GM23248 (cell line): Measurements from ENCODE around the gene MFAP3L. TPM values are rescaled to one million over a fixed set of nuclear protein-coding genes. Genes with fewer than 3 reads are reported as not detected.

Experiments
- DNase-seq: peaks from one replicate; pipeline ENCODE4 v3.0.0-alpha.2; 2015
- H2AFZ ChIP-seq: fragments of 200-600 bp; sonication (generic); 2 replicates; pipeline ENCODE4 v1.6.1; 2016; ENCODE audit warnings: antibody characterized with exemption
- H3F3A ChIP-seq: fragments of 200-600 bp; sonication (generic); 2 replicates; pipeline ENCODE4 v1.6.1; 2016; ENCODE audit warnings: mild to moderate bottlenecking, antibody characterized with exemption, mixed run types; ENCODE audit not compliant: insufficient read depth
- H3K27ac ChIP-seq: fragments of 200-600 bp; sonication (generic); 2 replicates; pipeline ENCODE4 v1.5.1; 2016; ENCODE audit warnings: mild to moderate bottlenecking
- H3K27me3 ChIP-seq: fragments of 200-600 bp; sonication (generic); replicated peaks from 2 replicates; pipeline ENCODE4 v1.6.1; 2016; ENCODE audit warnings: mild to moderate bottlenecking; ENCODE audit not compliant: insufficient read depth
- H3K36me3 ChIP-seq: fragments of 200-600 bp; sonication (generic); 2 replicates; pipeline ENCODE4 v1.6.1; 2016; ENCODE audit warnings: low read depth, mild to moderate bottlenecking
- H3K4me1 ChIP-seq: fragments of 200-600 bp; sonication (generic); 2 replicates; pipeline ENCODE4 v1.6.1; 2016; ENCODE audit warnings: mild to moderate bottlenecking; ENCODE audit not compliant: insufficient read depth
- H3K4me2 ChIP-seq: fragments of 200-600 bp; sonication (generic); one replicate; pipeline ENCODE4 v1.6.1; 2016; ENCODE audit warnings: mild to moderate bottlenecking; ENCODE audit not compliant: unreplicated experiment
- H3K4me3 ChIP-seq: fragments of 200-600 bp; sonication (generic); 2 replicates; pipeline ENCODE4 v1.5.1; 2016; ENCODE audit warnings: mild to moderate bottlenecking
- H3K79me2 ChIP-seq: fragments of 200-600 bp; sonication (generic); 2 replicates; pipeline ENCODE4 v1.6.1; 2016; ENCODE audit warnings: mild to moderate bottlenecking; ENCODE audit not compliant: insufficient read depth
- H3K9ac ChIP-seq: fragments of 200-600 bp; sonication (generic); 2 replicates; pipeline ENCODE4 v1.6.1; 2016; ENCODE audit warnings: mild to moderate bottlenecking
- H3K9me2 ChIP-seq: fragments of 200-600 bp; sonication (generic); 2 replicates; pipeline ENCODE4 v1.6.1; 2016; ENCODE audit warnings: mixed run types, mild to moderate bottlenecking, moderate library complexity; ENCODE audit not compliant: insufficient read depth
- H3K9me3 ChIP-seq: fragments of 200-600 bp; sonication (generic); one replicate; pipeline ENCODE4 v1.6.1; 2017; ENCODE audit warnings: low read depth
- H4K20me1 ChIP-seq: fragments of 200-600 bp; sonication (generic); 2 replicates; pipeline ENCODE4 v1.6.0; 2016; ENCODE audit not compliant: insufficient read depth
- EZH2 ChIP-seq: fragments of 200-600 bp; sonication (generic); IDR thresholded peaks from 2 replicates; pipeline ENCODE4 v1.6.1; 2018; ENCODE audit warnings: antibody characterized with exemption, mild to moderate bottlenecking; ENCODE audit not compliant: insufficient read depth, poor library complexity, severe bottlenecking
- EZH2phosphoT487 ChIP-seq: fragments of 200-600 bp; sonication (generic); IDR thresholded peaks from 2 replicates; pipeline ENCODE4 v1.6.1; 2018; ENCODE audit warnings: antibody characterized with exemption, moderate library complexity, mild to moderate bottlenecking, low read depth; ENCODE audit not compliant: insufficient read depth
- WGBS, 2 experiments: methylation state at CpG; one replicate each; pipeline ENCODE4 v1.1.6; 2015 to 2017; ENCODE audit warnings: low lambda C conversion rate in 2 of 2, low coverage in 1 of 2; ENCODE audit errors: missing lambda C conversion rate in 2 of 2; 5-methylcytosine and 5-hydroxymethylcytosine counted together
- in situ Hi-C: fragments of 300-500 bp; cut with MboI; formaldehyde crosslinking; loops from 2 replicates; pipeline ENCODE4 v1.15.0; 2020
- polyA plus RNA-seq: library from polyadenylated mRNA; unstranded; fragments of >200 nt; fragmentation: Nextera tagmentation; extraction: Ambion mirVana; gene quantifications from 2 replicates; pipeline ENCODE4 v1.2.1, GENCODE V29; 2016
- total RNA-seq: library from RNA; depleted of rRNA; stranded (reverse); fragments of >200 nt; shearing (Covaris generic); gene quantifications from 2 replicates; pipeline ENCODE4 v1.2.3, GENCODE V29; 2014

Gene MFAP3L
- total and polyA plus RNA-seq, 2 experiments from 2014 or later: 6.4 to 20.8 TPM

DNA sequence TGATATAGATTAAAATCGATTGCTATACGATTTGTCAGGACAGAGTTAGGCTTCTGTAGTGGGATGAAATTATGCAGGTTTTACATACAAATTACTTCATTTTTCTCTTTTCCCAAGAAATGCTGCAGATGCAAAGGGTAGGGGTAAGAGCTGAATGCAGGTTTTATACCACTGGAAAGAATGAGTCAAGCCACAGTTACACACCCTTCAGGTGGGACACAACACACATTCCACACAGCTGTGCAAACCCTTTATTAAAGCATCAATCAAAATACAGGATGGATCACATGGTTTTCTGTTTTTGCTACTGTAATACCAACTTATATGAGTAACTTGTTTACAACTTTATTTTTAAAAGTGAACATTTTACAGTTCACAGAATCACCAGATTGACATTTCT is 39.8 kb downstream of the MFAP3L start:
- H4K20me1 ChIP-seq: no peaks in the 10 kb centered on the region
- no peaks in the 10 kb centered on the region for H3K27me3 ChIP-seq
- no peak overlapping the region for H3K9ac ChIP-seq
- H3K79me2 ChIP-seq: no peaks in the 10 kb centered on the region
- no peak overlapping the region for H3K4me3 ChIP-seq
- no peak overlapping the region for H2AFZ ChIP-seq
- 73 to 81% methylated on average over 2 of the region's 2 CpGs for WGBS, 2 experiments
- no peaks in the 10 kb centered on the region for H3K36me3 ChIP-seq
- H3K27ac ChIP-seq: no peak overlapping the region
- peaks cover 8% of the 10 kb centered on the region; the same call in 1 of the 2 replicates for H3K4me1 ChIP-seq
- H3F3A ChIP-seq: no peaks in the 10 kb centered on the region
- no peaks in the 10 kb centered on the region for H3K9me2 ChIP-seq
- H3K4me2 ChIP-seq: no peak overlapping the region
- no peak for DNase-seq
- TF ChIP-seq EZH2 (no peak), EZH2phosphoT487 (no peak)
- in situ Hi-C loops: no loop called here
- H3K9me3 ChIP-seq: no peaks in the 10 kb centered on the region

DNA sequence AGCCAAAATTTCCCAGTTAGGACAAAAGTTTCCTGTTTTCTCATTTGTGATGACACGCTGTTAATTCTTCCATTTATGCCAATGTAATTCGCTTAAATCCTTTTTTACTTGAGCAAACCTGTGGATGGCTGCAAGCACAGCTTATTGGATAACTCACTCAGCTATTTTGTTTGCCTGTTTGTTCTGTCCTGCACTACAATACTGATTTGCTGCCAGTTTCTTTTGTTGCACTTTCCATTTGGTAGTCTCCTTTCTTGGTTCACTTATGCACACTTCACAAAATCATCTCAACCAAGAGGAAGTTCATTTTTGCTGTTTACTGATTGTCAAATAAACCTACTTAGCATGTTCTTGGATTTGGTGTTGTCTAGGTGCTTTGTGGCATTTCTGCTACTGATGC is 40.3 kb downstream of the MFAP3L start:
- no peak for TF ChIP-seq EZH2
- TF ChIP-seq EZH2phosphoT487: no peak
- in situ Hi-C loops: no loop called here
- no peak overlapping the region for H3K27ac ChIP-seq

DNA sequence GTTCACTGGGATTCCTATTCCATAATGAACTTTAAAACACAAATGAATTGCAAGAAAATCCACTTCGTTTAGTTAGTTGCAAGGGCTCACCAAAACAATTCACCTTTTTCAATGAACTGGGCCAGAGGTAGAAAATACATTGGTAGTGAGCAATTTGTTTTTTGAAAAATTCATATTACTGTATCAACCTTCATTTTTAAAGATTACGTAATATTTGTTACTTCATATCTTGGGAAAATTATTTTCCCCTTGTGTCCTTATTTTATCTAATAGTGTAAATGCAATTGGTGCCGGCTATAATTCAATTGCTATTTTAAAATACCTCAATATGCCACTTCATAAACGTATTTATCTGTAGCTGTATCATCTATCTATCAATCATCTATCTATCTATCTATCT is 41.5 kb downstream of the MFAP3L start:
- Histone ChIP-seq H3K9ac (no peak overlapping the region), H3K79me2 (no peaks in the 10 kb centered on the region), H3K4me1 (peaks cover 8% of the 10 kb centered on the region; the same call in 1 of the 2 replicates), H3F3A (no peaks in the 10 kb centered on the region), H3K4me2 (no peak overlapping the region), H3K9me3 (no peaks in the 10 kb centered on the region), H2AFZ (no peak overlapping the region), H3K4me3 (no peak overlapping the region), H3K9me2 (no peaks in the 10 kb centered on the region), H3K27ac (no peak overlapping the region), H3K27me3 (no peaks in the 10 kb centered on the region), H3K36me3 (no peaks in the 10 kb centered on the region), H4K20me1 (no peaks in the 10 kb centered on the region)
- 43% methylated on average over 4 of the region's 4 CpGs for WGBS, 2 experiments
- in situ Hi-C loops: no loop called here
- no peak for DNase-seq
- TF ChIP-seq EZH2phosphoT487: no peak
- no peak for TF ChIP-seq EZH2

More for the DNA sequence above, 40.3 kb downstream of the MFAP3L start:
- H3K4me3 ChIP-seq: no peak overlapping the region
- H3F3A ChIP-seq: no peaks in the 10 kb centered on the region
- no peaks in the 10 kb centered on the region for H3K9me3 ChIP-seq
- peaks cover 8% of the 10 kb centered on the region; the same call in 1 of the 2 replicates for H3K4me1 ChIP-seq
- no peaks in the 10 kb centered on the region for H3K27me3 ChIP-seq
- H4K20me1 ChIP-seq: no peaks in the 10 kb centered on the region
- H3K36me3 ChIP-seq: no peaks in the 10 kb centered on the region
- WGBS, 2 experiments: 44 to 61% methylated on average over 2 of the region's 2 CpGs
- DNase-seq: no peak
- no peak overlapping the region for H3K4me2 ChIP-seq
- H2AFZ ChIP-seq: no peak overlapping the region
- no peaks in the 10 kb centered on the region for H3K79me2 ChIP-seq
- H3K9me2 ChIP-seq: no peaks in the 10 kb centered on the region
- no peak overlapping the region for H3K9ac ChIP-seq

DNA sequence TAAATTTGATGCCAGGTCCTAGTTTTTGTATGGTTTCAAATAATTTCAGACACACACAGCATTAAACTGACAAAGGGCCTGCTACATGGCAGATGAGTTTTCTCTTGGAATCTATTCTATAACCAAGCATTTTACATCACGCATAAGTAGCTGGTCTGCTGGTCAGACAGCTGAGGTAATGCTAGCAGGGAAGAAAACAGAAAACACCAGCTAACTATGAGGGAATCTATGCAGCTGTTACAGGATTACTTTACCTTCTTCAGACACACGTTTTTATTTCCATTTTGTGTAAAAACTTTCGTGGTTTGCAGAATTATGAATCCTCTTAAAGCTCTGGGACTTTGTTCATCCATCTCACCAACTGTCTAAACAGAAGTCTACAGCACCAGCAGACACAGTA is 42.0 kb downstream of the MFAP3L start:
- Histone ChIP-seq H3K9me3 (no peaks in the 10 kb centered on the region), H3F3A (no peaks in the 10 kb centered on the region), H3K4me1 (peaks cover 8% of the 10 kb centered on the region; the same call in 1 of the 2 replicates), H3K27ac (no peak overlapping the region), H3K4me3 (no peak overlapping the region), H3K27me3 (no peaks in the 10 kb centered on the region), H4K20me1 (no peaks in the 10 kb centered on the region), H3K36me3 (no peaks in the 10 kb centered on the region), H2AFZ (no peak overlapping the region), H3K9me2 (no peaks in the 10 kb centered on the region), H3K79me2 (no peaks in the 10 kb centered on the region), H3K4me2 (no peak overlapping the region), H3K9ac (no peak overlapping the region)
- in situ Hi-C loops: no loop called here
- TF ChIP-seq EZH2phosphoT487 (no peak), EZH2 (no peak)
- DNase-seq: no peak
- WGBS, 2 experiments: 21 to 26% methylated on average over 3 of the region's 3 CpGs

DNA sequence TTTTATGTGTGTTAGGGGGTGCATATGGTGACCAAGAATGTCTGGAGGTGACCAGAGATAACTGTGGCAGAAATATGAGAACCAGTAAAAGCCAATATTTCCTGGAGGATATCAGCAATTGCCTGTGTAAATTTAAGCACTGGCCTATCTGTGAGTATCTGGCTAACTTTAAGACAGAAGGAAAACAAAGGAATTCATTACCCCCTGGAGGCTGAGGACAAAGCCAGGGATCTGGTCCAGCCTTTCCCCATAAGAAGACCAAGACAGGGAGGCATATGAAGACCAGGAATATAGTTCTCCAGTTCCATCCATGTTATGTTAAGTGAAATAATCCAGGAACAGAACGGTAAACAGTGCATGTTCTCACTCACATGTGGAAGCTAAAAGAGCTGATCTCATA is 49.2 kb downstream of the MFAP3L start:
- H3K27me3 ChIP-seq: no peaks in the 10 kb centered on the region
- no peaks in the 10 kb centered on the region for H3K9me2 ChIP-seq
- H3K4me2 ChIP-seq: no peak overlapping the region
- in situ Hi-C loops: no loop called here
- H3F3A ChIP-seq: peaks cover 18% of the 10 kb centered on the region
- H3K4me1 ChIP-seq: peaks cover 25% of the 10 kb centered on the region
- 41 to 42% methylated on average over 1 of the region's 1 CpG for WGBS, 2 experiments
- H4K20me1 ChIP-seq: no peaks in the 10 kb centered on the region
- no peaks in the 10 kb centered on the region for H3K79me2 ChIP-seq
- H3K4me3 ChIP-seq: no peak overlapping the region
- H3K9ac ChIP-seq: no peak overlapping the region
- H2AFZ ChIP-seq: 0 out of 2 replicates have a peak overlapping the region, but pooled peaks have one; percentile 42
- no peak overlapping the region for H3K27ac ChIP-seq
- no peaks in the 10 kb centered on the region for H3K36me3 ChIP-seq
- TF ChIP-seq EZH2phosphoT487 (no peak), EZH2 (no peak)
- no peaks in the 10 kb centered on the region for H3K9me3 ChIP-seq
- no peak for DNase-seq
